GM10847 (cell line): ENCODE measurements around the gene UNC79.

Experiments
- POLR2A ChIP-seq: IDR thresholded peaks from 2 replicates; pipeline ENCODE4 v1.6.1; 2011; ENCODE audit not compliant: insufficient read length; ENCODE audit errors: extremely low read depth

Gene UNC79

GRCh38 chr14:93735206-93735605 is 304.5 kb downstream of the UNC79 start:
- TF ChIP-seq POLR2A, result no peak

- TF ChIP-seq POLR2A, result no peak
These were observed 305.8 kb downstream of the UNC79 start for GRCh38 chr14:93736378-93737014.

DNA sequence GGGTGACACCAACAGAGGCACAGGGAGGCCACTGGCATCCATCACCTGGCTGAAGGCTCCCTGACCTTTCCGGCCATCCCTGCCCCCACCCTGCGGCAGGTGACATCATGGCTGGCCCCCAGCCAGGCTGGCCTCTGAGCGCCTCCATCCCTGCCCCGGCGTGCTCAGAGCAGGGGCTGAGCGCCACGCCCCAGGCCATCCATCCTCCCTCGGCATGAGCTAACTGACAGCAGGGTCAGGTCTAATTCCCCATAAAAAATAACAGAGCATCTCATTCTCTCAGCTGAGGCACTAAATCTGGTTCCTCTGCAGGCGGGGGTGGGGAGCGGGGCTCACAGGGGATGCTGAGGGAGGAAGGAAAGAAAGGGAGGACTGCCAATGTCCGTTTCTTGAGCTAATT is 306.9 kb downstream of the UNC79 start:
- TF ChIP-seq POLR2A, result no peak

GRCh38 chr14:93741556-93742230 is 311.0 kb downstream of the UNC79 start:
- no peak for TF ChIP-seq POLR2A

- no peak for TF ChIP-seq POLR2A
These were observed 312.0 kb downstream of the UNC79 start for GRCh38 chr14:93742761-93743160.

GRCh38 chr14:93743270-93744060 is 312.7 kb downstream of the UNC79 start:
- TF ChIP-seq POLR2A, result no peak

GRCh38 chr14:93744176-93744575 is 313.4 kb downstream of the UNC79 start:
- TF ChIP-seq POLR2A, result no peak

GRCh38 chr14:93744876-93745275 is 314.1 kb downstream of the UNC79 start:
- no peak for TF ChIP-seq POLR2A

- no peak for TF ChIP-seq POLR2A
These were observed 315.0 kb downstream of the UNC79 start for GRCh38 chr14:93745603-93746273.

GRCh38 chr14:93747102-93747501 is 316.4 kb downstream of the UNC79 start:
- no peak for TF ChIP-seq POLR2A

DNA sequence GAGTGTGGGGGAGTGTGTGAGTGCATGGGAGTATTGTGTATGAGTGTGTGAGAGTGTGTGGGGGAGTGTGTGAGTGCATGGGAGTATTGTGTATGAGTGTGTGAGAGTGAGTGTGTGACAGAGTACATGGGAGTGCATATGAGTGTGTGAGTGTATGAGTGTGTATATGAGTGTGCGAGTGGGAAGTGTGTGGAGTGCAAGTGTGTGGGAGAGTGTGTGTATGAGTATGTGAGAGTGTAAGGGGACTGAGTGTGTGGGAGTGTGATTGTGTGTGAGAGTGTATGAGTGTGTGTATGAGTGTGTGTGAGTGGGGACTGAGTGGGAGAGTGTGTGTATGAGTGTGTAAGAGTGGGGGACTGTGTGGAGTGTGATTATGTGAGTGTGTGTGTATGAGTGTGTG is 316.8 kb downstream of the UNC79 start:
- TF ChIP-seq POLR2A, result no peak

- TF ChIP-seq POLR2A, result no peak
These were observed 317.7 kb downstream of the UNC79 start for GRCh38 chr14:93748208-93749075.

DNA sequence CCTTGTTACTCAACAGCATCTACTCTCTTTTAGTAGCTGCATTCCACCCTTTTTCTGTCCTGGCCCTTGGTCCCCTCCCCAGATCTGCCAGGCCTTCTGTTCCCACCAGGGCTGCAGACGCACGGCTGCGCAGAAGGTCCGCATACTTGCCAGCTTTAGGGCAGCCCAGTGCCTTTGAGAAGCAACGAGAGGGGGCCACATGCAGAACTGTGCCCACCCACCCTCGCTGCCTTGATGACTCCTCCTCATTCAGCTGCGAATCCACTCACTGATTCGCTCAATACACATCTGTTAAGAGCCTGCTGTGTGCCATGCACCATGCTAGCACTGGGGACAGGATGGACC is 318.3 kb downstream of the UNC79 start:
- no peak for TF ChIP-seq POLR2A

GRCh38 chr14:93751946-93752655 is 321.4 kb downstream of the UNC79 start:
- no peak for TF ChIP-seq POLR2A
